MM.1S (cell line): Measurements from ENCODE around the gene C17orf78.

Experiments
- CTCF ChIP-seq: fragments of 300-600 bp; sonication (generic); IDR thresholded peaks from 2 replicates; pipeline ENCODE4 v1.5.1; 2016; ENCODE audit warnings: antibody characterized with exemption, low read length, mixed read lengths
- EZH2 ChIP-seq: fragments of 300-600 bp; sonication (generic); optimal IDR thresholded peaks from 2 replicates; pipeline ENCODE3; 2017; ENCODE audit warnings: low read depth, mild to moderate bottlenecking, antibody characterized with exemption, low read length, mixed read lengths

GRCh38 chr17:37399265-37399803 is 23.5 kb downstream of the C17orf78 start:
- TF ChIP-seq CTCF (no peak), EZH2 (no peak)
